Measurements from ENCODE around the gene ERMARD. TPM values are rescaled to one million over a fixed set of nuclear protein-coding genes. Genes with fewer than 3 reads are reported as not detected.

The ERMARD gene
- total RNA-seq, 1 experiment from 2014 or later, result 13.6 TPM

GRCh38 chr6:169785566-169785965 is 34.1 kb downstream of the ERMARD start:
- Histone ChIP-seq H3K27me3 (ENCODE audit: insufficient read depth, low read length) (no peaks in the 10 kb centered on the region; the same call in 1 of the 2 replicates), H2BK15ac (ENCODE audit: low read depth, low read length) (no peak overlapping the region), H2BK20ac (ENCODE audit: low read depth, low read length, poor library complexity, severe bottlenecking) (no peak overlapping the region), H4K8ac (replicated peaks; ENCODE audit: insufficient read length, low read depth, low read length) (no peak overlapping the region), H2AFZ (ENCODE audit: low read length) (no peak overlapping the region), H3K4ac (ENCODE audit: low read depth, low read length) (no peak overlapping the region), H4K91ac (ENCODE audit: insufficient read length, low read depth, low read length) (no peak overlapping the region), H2BK120ac (ENCODE audit: low read depth, low read length, poor library complexity, severe bottlenecking) (no peak overlapping the region), H3T11ph (ENCODE audit: low read length) (no peak overlapping the region), H3K56ac (ENCODE audit: insufficient read length, low read depth, low read length) (no peak overlapping the region), H4K5ac (ENCODE audit: insufficient read length, low read depth, low read length) (no peak overlapping the region), H3K9me3 (ENCODE audit: control insufficient read depth, low read depth, low read length) (no peaks in the 10 kb centered on the region), H3K79me1 (ENCODE audit: insufficient read depth, low read depth, low read length, poor library complexity, severe bottlenecking) (no peaks in the 10 kb centered on the region), H3K4me2 (ENCODE audit: insufficient read depth, insufficient read length, low read length) (no peak overlapping the region), H3K18ac (ENCODE audit: insufficient read length, low read depth, low read length) (no peak overlapping the region), H3K14ac (ENCODE audit: insufficient read depth, low read length) (no peak overlapping the region), H3K9ac (ENCODE audit: extremely low read depth, insufficient read length, low read length) (no peak overlapping the region), H2BK12ac (ENCODE audit: insufficient read length, low read depth, low read length) (no peak overlapping the region), H3K4me1 (ENCODE audit: insufficient read depth, low read length) (no peaks in the 10 kb centered on the region), H3K27ac (ENCODE audit: insufficient read length, low read depth, low read length) (no peak overlapping the region), H2BK5ac (ENCODE audit: insufficient read length, low read length) (no peak overlapping the region), H3K79me2 (ENCODE audit: insufficient read depth, low read length) (no peaks in the 10 kb centered on the region), H2AK5ac (ENCODE audit: insufficient read length, low read length) (no peak overlapping the region), H4K20me1 (ENCODE audit: control insufficient read depth, insufficient read depth, insufficient read length) (no peaks in the 10 kb centered on the region), H3K23ac (ENCODE audit: insufficient read length, low read depth, low read length) (no peak overlapping the region), H3K23me2 (ENCODE audit: insufficient read length, low read depth, low read length, poor library complexity, severe bottlenecking) (peaks cover 4% of the 10 kb centered on the region)
- peaks cover 25% of the 10 kb centered on the region for H3K27me3 Mint-ChIP-seq (ENCODE audit: low read depth)
- H3K9me3 Mint-ChIP-seq, result peaks cover 0 to 4% of the 10 kb centered on the region in 2 experiments; a peak in 1 of 5 replicates
- peak; percentile 10 for DNase-seq
- no peak for TF ChIP-seq CTCF (conservative IDR thresholded peaks at IDR 0.05)
- no peak overlapping the region for H3K4me3 Mint-ChIP-seq
- H3K36me3 Mint-ChIP-seq (ENCODE audit: insufficient read depth in 1 of 3, low read depth in 3 of 3), result peaks cover 10 to 24% (median 17%) of the 10 kb centered on the region in 3 experiments
- H3K4me1 Mint-ChIP-seq, result peaks cover 11 to 13% of the 10 kb centered on the region in 2 experiments
- H3K27ac Mint-ChIP-seq, result no peak overlapping the region
- WGBS (ENCODE audit: extremely low coverage, insufficient read length, low lambda C conversion rate), result no CpG with 5 or more reads among the region's 9 CpGs
